Tibial nerve (tissue), 4 donors: Measurements from ENCODE around the gene CXorf38.

ENCODE experiments used
- CTCF ChIP-seq, 5 experiments: fragments of 200-600 bp in 3 of 5; fragments of 450-650 bp in 2 of 5; sonication (generic) in 3 of 5; IDR thresholded peaks; one replicate each; pipeline ENCODE4 v1.5.1; 2016 to 2019; ENCODE audit warnings: antibody characterized with exemption in 5 of 5, mild to moderate bottlenecking in 3 of 5, moderate library complexity in 2 of 5
- EP300 ChIP-seq, 2 donors: sonication (generic); formaldehyde crosslinking; IDR thresholded peaks; one replicate each; pipeline ENCODE4 v1.6.1; 2017; ENCODE audit warnings: antibody characterized with exemption in 2 of 2, mild to moderate bottlenecking in 1 of 2
- POLR2A ChIP-seq, 2 donors: fragments of 450-650 bp; IDR thresholded peaks; one replicate each; pipeline ENCODE4 v1.6.1; 2017; ENCODE audit warnings: antibody characterized with exemption in 2 of 2, mild to moderate bottlenecking in 2 of 2, moderate library complexity in 2 of 2

- no peak for TF ChIP-seq CTCF (IDR thresholded peaks at IDR 0.05)
- TF ChIP-seq EP300 (IDR thresholded peaks at IDR 0.05) = no peak
- TF ChIP-seq POLR2A (IDR thresholded peaks at IDR 0.05) = no peak
Observed at GRCh38 chrX:40625294-40625693, 22.1 kb downstream of the CXorf38 start.
